OCI-LY3 (cell line): ENCODE results near the gene PRAMEF6.
"Not testable (repeated sequence)": the region's sequence is repeated elsewhere in the genome, so short reads cannot be mapped to it uniquely, and the experiment has no call there.

Experiments used
- H2AFZ ChIP-seq: fragments of 200-600, 300-600 bp; shearing (Covaris generic); 2 replicates; pipeline ENCODE4 v1.6.0; 2014; ENCODE audit warnings: antibody characterized with exemption, low read depth, low read length
- H3K27ac ChIP-seq: fragments of 200-600, 300-600 bp; sonication (generic); 2 replicates; pipeline ENCODE4 v1.5.1; 2014; ENCODE audit warnings: mild to moderate bottlenecking, low read length, moderate library complexity, mixed read lengths
- H3K27me3 ChIP-seq: fragments of 200-600, 300-600 bp; sonication (generic); 2 replicates; pipeline ENCODE4 v1.6.1; 2014; ENCODE audit warnings: low read depth, low read length, mixed read lengths
- H3K36me3 ChIP-seq: fragments of 200-600, 300-600 bp; sonication (generic); replicated peaks from 2 replicates; pipeline ENCODE3; 2014; ENCODE audit warnings: low read depth, low read length, mixed read lengths
- H3K4me1 ChIP-seq: fragments of 300-600, 200-600 bp; sonication (generic); 2 replicates; pipeline ENCODE4 v1.6.1; 2014; ENCODE audit warnings: low read length, mixed read lengths
- H3K4me2 ChIP-seq: fragments of 200-600, 300-600 bp; sonication (generic); 2 replicates; pipeline ENCODE4 v1.6.1; 2014; ENCODE audit warnings: low read length, mixed read lengths
- H3K4me3 ChIP-seq: fragments of 300-600, 200-600 bp; sonication (generic); 2 replicates; pipeline ENCODE4 v1.5.1; 2014; ENCODE audit warnings: antibody characterized with exemption, mild to moderate bottlenecking, low read length, moderate library complexity
- H3K79me2 ChIP-seq: fragments of 300-600, 200-600 bp; shearing (Covaris generic); 2 replicates; pipeline ENCODE4 v1.6.1; 2014; ENCODE audit warnings: mild to moderate bottlenecking, low read length, mixed read lengths
- H3K9ac ChIP-seq: fragments of 300-600, 200-600 bp; shearing (Covaris generic); 2 replicates; pipeline ENCODE4 v1.6.0; 2014; ENCODE audit warnings: mild to moderate bottlenecking, low read length, moderate library complexity
- H3K9me3 ChIP-seq: fragments of 200-600, 300-600 bp; shearing (Covaris generic); 2 replicates; pipeline ENCODE4 v1.6.1; 2014; ENCODE audit warnings: low read length, mixed read lengths; ENCODE audit not compliant: insufficient read depth
- H4K20me1 ChIP-seq: fragments of 200-600, 300-600 bp; sonication (generic); 2 replicates; pipeline ENCODE4 v1.6.1; 2016; ENCODE audit warnings: low read length, mixed read lengths; ENCODE audit not compliant: insufficient read depth

The PRAMEF6 gene

GRCh38 chr1:12947480-12947879 lies at the start of gene PRAMEF6:
PRAMEF6 (minus strand) TSS chr1:12947580; CDS start chr1:12942518, 5,062 bp downstream.
- not testable (repeated sequence) for H3K36me3 ChIP-seq, H3K4me2 ChIP-seq, H3K4me1 ChIP-seq, H3K27me3 ChIP-seq, H3K27ac ChIP-seq, H3K4me3 ChIP-seq, H4K20me1 ChIP-seq, H3K9me3 ChIP-seq, H3K79me2 ChIP-seq, H2AFZ ChIP-seq, H3K9ac ChIP-seq

DNA sequence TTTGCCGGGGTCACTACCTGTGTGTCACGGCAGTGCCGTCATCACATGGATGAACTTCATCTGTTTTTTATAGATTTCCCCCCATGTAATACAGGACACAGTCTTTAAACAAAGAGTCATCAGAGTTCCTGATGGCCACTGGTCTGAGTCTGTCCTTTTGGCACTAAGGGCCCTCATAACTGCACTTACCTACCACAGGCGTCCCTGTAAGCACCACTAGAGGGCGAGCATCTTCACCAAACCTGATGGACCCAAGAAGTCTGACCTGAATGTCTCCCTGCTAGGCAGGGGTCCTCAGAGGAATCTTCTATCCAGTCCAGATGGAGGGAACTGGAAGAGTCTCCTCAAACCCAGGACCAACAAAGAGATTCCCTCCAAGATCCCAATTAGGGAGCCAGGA lies 23.0 kb downstream of the PRAMEF6 start:
- H4K20me1 ChIP-seq, H3K36me3 ChIP-seq, H3K9ac ChIP-seq, H3K9me3 ChIP-seq, H2AFZ ChIP-seq, H3K27ac ChIP-seq, H3K4me1 ChIP-seq, H3K27me3 ChIP-seq, H3K79me2 ChIP-seq, H3K4me2 ChIP-seq, H3K4me3 ChIP-seq: not testable (repeated sequence)

- not testable (repeated sequence) for H3K9me3 ChIP-seq, H2AFZ ChIP-seq, H3K27ac ChIP-seq, H3K27me3 ChIP-seq, H3K9ac ChIP-seq, H3K4me2 ChIP-seq, H3K4me3 ChIP-seq, H3K36me3 ChIP-seq, H3K4me1 ChIP-seq, H3K79me2 ChIP-seq, H4K20me1 ChIP-seq
Measured at GRCh38 chr1:12921749-12922148, 25.6 kb downstream of the PRAMEF6 start.

GRCh38 chr1:12916310-12916709 lies 31.1 kb downstream of the PRAMEF6 start, which contains the start of gene PRAMEF7:
PRAMEF7 (plus strand) TSS chr1:12916610; CDS start chr1:12917693, 1,083 bp downstream.
- H3K36me3 ChIP-seq, H3K9me3 ChIP-seq, H3K79me2 ChIP-seq: not testable (repeated sequence)

GRCh38 chr1:12903793-12904572 lies 43.4 kb downstream of the PRAMEF6 start:
- not testable (repeated sequence) for H3K4me2 ChIP-seq, H3K79me2 ChIP-seq, H3K4me1 ChIP-seq, H3K4me3 ChIP-seq, H3K27ac ChIP-seq, H3K9ac ChIP-seq, H4K20me1 ChIP-seq, H3K9me3 ChIP-seq, H3K27me3 ChIP-seq, H3K36me3 ChIP-seq, H2AFZ ChIP-seq

More at GRCh38 chr1:12916310-12916709, 31.1 kb downstream of the PRAMEF6 start, which contains the start of gene PRAMEF7:
- H3K27me3 ChIP-seq, H4K20me1 ChIP-seq, H3K4me3 ChIP-seq, H3K4me2 ChIP-seq, H3K27ac ChIP-seq, H3K9ac ChIP-seq, H3K4me1 ChIP-seq, H2AFZ ChIP-seq: not testable (repeated sequence)

- H3K27me3 ChIP-seq, H2AFZ ChIP-seq, H4K20me1 ChIP-seq, H3K4me2 ChIP-seq, H3K4me1 ChIP-seq, H3K9ac ChIP-seq, H3K4me3 ChIP-seq, H3K27ac ChIP-seq, H3K9me3 ChIP-seq, H3K79me2 ChIP-seq, H3K36me3 ChIP-seq: not testable (repeated sequence)
Measured at GRCh38 chr1:12899186-12899585, 48.2 kb downstream of the PRAMEF6 start.

DNA sequence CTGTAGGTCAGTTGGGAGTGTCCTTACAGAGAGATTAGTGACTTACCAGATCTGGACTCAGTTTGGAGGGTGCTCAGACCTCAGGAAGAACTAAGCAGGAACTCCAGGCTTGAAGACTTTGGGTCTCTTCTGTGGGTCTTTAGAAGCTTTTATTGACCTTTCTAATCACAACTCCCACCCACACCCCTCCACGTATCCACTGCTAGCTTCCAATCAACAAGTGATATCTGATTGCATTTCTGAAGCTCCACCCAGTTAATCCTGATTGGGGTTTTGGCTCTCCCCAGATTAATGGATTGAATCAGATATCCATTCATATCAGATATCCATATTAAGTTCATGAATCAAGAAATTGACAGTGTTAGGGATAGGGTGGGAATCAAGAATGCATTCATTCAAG lies 49.2 kb downstream of the PRAMEF6 start, which contains the start of gene PRAMEF10:
TSS of gene PRAMEF10 (minus strand) at position 101 of the 400 bp plus-strand sequence. CDS start 2,423 bp downstream, outside the sequence.
- not testable (repeated sequence) for H2AFZ ChIP-seq, H3K4me2 ChIP-seq, H3K36me3 ChIP-seq, H3K9ac ChIP-seq, H3K27ac ChIP-seq, H3K27me3 ChIP-seq, H3K9me3 ChIP-seq, H3K79me2 ChIP-seq, H3K4me1 ChIP-seq, H3K4me3 ChIP-seq, H4K20me1 ChIP-seq
